Keratinocyte (primary cell): Measurements from ENCODE around the gene WDR4. TPM values are rescaled to one million over a fixed set of nuclear protein-coding genes. Genes with fewer than 3 reads are reported as not detected.

Experiments used
- DNase-seq: peaks from one replicate; pipeline ENCODE4 v3.0.0-alpha.2; 2011; ENCODE audit warnings: low read depth, missing footprints, low spot score
- FAIRE-seq: peaks from 2 replicates; lab custom pipeline; 2011; peaks lifted over from hg19 to GRCh38; lab: Jason Lieb, UNC
- H2AFZ ChIP-seq: 2 replicates; pipeline ENCODE4 v1.6.0; 2012; ENCODE audit warnings: low read length, control low read depth, inconsistent platforms; ENCODE audit not compliant: control insufficient read depth
- H3K27ac ChIP-seq: 2 replicates; pipeline ENCODE4 v1.5.1; 2011; ENCODE audit warnings: low read length; ENCODE audit not compliant: control insufficient read depth, insufficient read depth
- H3K27me3 ChIP-seq: 3 replicates; pipeline ENCODE4 v1.6.0; 2011; ENCODE audit warnings: low read length; ENCODE audit not compliant: control insufficient read depth, insufficient read depth; ENCODE audit errors: extremely low read depth
- H3K36me3 ChIP-seq, 2 experiments: 2 replicates in 1 of 2; 3 replicates in 1 of 2; pipeline ENCODE4 v1.5.1; 2011; ENCODE audit warnings: low read length in 2 of 2, mild to moderate bottlenecking in 1 of 2; ENCODE audit not compliant: control insufficient read depth in 2 of 2, insufficient read depth in 2 of 2; ENCODE audit errors: extremely low read depth in 1 of 2
- H3K4me1 ChIP-seq: 3 replicates; pipeline ENCODE4 v1.5.1; 2011; ENCODE audit warnings: low read length; ENCODE audit not compliant: control insufficient read depth, insufficient read depth; ENCODE audit errors: extremely low read depth
- H3K4me2 ChIP-seq: 3 replicates; pipeline ENCODE4 v1.6.0; 2011; ENCODE audit warnings: low read depth, low read length; ENCODE audit not compliant: control insufficient read depth, insufficient read depth; ENCODE audit errors: extremely low read depth
- H3K4me3 ChIP-seq, 3 experiments: fragments of 200-600 bp in 1 of 3; sonication (generic) in 1 of 3; 2 replicates in 2 of 3; 3 replicates in 1 of 3; pipeline ENCODE4 v1.5.1; 2011 to 2016; ENCODE audit warnings: low read length in 3 of 3, mild to moderate bottlenecking in 3 of 3, control low read depth in 2 of 3, inconsistent platforms in 1 of 3, low read depth in 1 of 3, mixed read lengths in 1 of 3, mixed run types in 1 of 3, moderate library complexity in 1 of 3; ENCODE audit not compliant: control insufficient read depth in 2 of 3, insufficient read depth in 2 of 3; ENCODE audit errors: extremely low read depth in 1 of 3
- H3K79me2 ChIP-seq: 2 replicates; pipeline ENCODE4 v1.6.0; 2012; ENCODE audit warnings: low read length; ENCODE audit not compliant: control insufficient read depth, insufficient read depth
- H3K9ac ChIP-seq: 3 replicates; pipeline ENCODE4 v1.6.0; 2011; ENCODE audit warnings: low read length; ENCODE audit not compliant: control insufficient read depth, insufficient read depth; ENCODE audit errors: extremely low read depth
- H3K9me1 ChIP-seq: 3 replicates; pipeline ENCODE4 v1.6.0; 2011; ENCODE audit warnings: low read length; ENCODE audit not compliant: control insufficient read depth, insufficient read depth; ENCODE audit errors: extremely low read depth
- H3K9me3 ChIP-seq: 2 replicates; pipeline ENCODE4 v1.5.1; 2012; ENCODE audit warnings: low read depth, low read length; ENCODE audit not compliant: control insufficient read depth
- H4K20me1 ChIP-seq: 3 replicates; pipeline ENCODE4 v1.6.0; 2011; ENCODE audit warnings: low read length; ENCODE audit not compliant: control insufficient read depth, insufficient read depth; ENCODE audit errors: extremely low read depth
- CTCF ChIP-seq, 3 experiments: IDR thresholded peaks in 1 of 3; conservative IDR thresholded peaks in 1 of 3; optimal IDR thresholded peaks in 1 of 3; 2 replicates in 2 of 3; 3 replicates in 1 of 3; pipeline versions ENCODE3 to v1.5.1; 2011; ENCODE audit warnings: low read length in 3 of 3, mild to moderate bottlenecking in 3 of 3, moderate library complexity in 2 of 3, control low read depth in 1 of 3, inconsistent platforms in 1 of 3; ENCODE audit not compliant: insufficient read depth in 2 of 3; ENCODE audit errors: extremely low read depth in 1 of 3
- EZH2 ChIP-seq: IDR thresholded peaks from one replicate; pipeline ENCODE4 v1.6.1; 2012; ENCODE audit warnings: inconsistent platforms, mild to moderate bottlenecking, low read length, moderate library complexity
- dilution Hi-C: fragments of 300-500 bp; cut with MboI; formaldehyde crosslinking; loops from one replicate; pipeline ENCODE4 v1.7.0; 2020; ENCODE audit warnings: low sequenced_read_pairs; ENCODE audit not compliant: extremely low pct_ligation_motif_present
- polyA plus RNA-seq, 5 experiments: library from polyadenylated mRNA; depleted of rRNA in 3 of 5; stranded (reverse) in 3 of 5; stranded (forward) in 1 of 5; unstranded in 1 of 5; fragments of >200 nt; gene quantifications; 1 replicate in 1 of 5; 2 replicates in 3 of 5; 3 replicates in 1 of 5; pipeline versions ENCODE4 v1.2.1 to v1.2.3, GENCODE V29; 2011 to 2012; ENCODE audit warnings: missing spikeins in 2 of 5, low read depth in 1 of 5, low replicate concordance in 1 of 5

WDR4 gene
- polyA plus RNA-seq, 1 donor (not counting 4 experiments of a cell fraction or from before 2014, with no cell fraction given), result 14.9 TPM

DNA sequence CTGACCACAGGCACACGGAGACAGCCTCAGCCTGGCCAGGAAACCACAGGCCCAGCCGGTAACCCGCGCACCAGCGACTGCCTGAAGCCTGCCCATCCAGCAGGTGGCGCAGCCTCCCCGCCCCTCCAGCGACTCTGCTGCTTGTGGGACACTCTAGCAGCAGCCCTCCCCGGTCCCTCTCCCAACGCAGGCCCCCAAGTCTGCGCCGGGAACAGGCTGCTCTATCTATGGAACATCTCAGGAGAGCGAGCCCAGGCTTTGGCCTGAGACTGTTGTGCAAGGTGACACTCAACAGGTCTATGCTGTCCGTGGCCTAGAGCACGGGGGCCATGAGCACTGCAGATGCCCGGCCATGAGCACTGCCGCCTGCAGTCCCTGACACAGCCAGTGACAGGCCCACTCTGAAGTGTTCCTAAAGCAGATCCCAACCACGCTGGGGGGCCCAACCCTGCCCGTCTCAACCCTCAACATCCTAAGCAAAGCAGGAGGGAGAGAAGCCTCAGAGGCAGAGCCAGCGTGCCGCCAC is 28.4 kb downstream of the WDR4 start:
- Histone ChIP-seq H3K9me3 (no peaks in the 10 kb centered on the region), H3K79me2 (peaks cover 47% of the 10 kb centered on the region), H3K4me3 (no peak overlapping the region), H3K9ac (no peak overlapping the region), H4K20me1 (peaks cover 11% of the 10 kb centered on the region), H2AFZ (no peak overlapping the region), H3K4me1 (no peaks in the 10 kb centered on the region), H3K4me2 (no peak overlapping the region), H3K27ac (no peak overlapping the region), H3K9me1 (no peaks in the 10 kb centered on the region), H3K36me3 (peaks cover 51 to 59% of the 10 kb centered on the region in 2 experiments), H3K27me3 (no peaks in the 10 kb centered on the region)
- FAIRE-seq (no peak), DNase-seq (no peak)
- TF ChIP-seq EZH2, result no peak
- TF ChIP-seq CTCF (optimal IDR thresholded peaks at IDR 0.05 in 1 of 3, IDR thresholded peaks at IDR 0.05 in 1 of 3, conservative IDR thresholded peaks at IDR 0.05 in 1 of 3; ENCODE audit: extremely low read depth in 1 of 3, insufficient read depth in 2 of 3, low read length in 3 of 3), result peak; percentile 47 to 75 (median 55)
- dilution Hi-C loops, result no loop called here

DNA sequence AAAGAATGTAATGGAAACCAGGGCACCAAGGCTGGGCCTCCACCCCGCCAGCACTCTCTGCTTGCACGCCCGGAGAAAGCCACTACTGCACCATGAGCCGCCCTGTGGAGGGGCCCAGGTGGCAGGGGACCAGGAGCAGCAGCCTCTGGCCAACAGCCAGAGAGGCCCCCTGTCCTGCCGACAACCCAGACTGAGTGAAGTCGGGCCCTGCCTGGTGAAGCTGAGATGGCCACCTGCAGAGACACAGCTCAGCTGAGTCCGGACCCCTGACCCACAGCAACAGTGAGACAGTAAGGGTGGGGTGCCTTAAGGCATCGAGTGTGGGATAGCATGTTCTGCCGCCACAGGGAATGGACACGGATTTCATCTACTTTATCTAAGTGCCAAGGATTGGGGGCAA is 28.9 kb downstream of the WDR4 start:
- no peak overlapping the region for H3K4me2 ChIP-seq
- peaks cover 47% of the 10 kb centered on the region for H3K79me2 ChIP-seq
- H3K9ac ChIP-seq, result no peak overlapping the region
- no peaks in the 10 kb centered on the region for H3K9me3 ChIP-seq
- no peak for FAIRE-seq
- H3K9me1 ChIP-seq, result no peaks in the 10 kb centered on the region
- TF ChIP-seq EZH2 (no peak), CTCF (optimal IDR thresholded peaks at IDR 0.05 in 1 of 3, IDR thresholded peaks at IDR 0.05 in 1 of 3, conservative IDR thresholded peaks at IDR 0.05 in 1 of 3; ENCODE audit: extremely low read depth in 1 of 3, insufficient read depth in 2 of 3, low read length in 3 of 3) (no peak)
- no peak overlapping the region for H3K27ac ChIP-seq
- no peak for DNase-seq
- no peaks in the 10 kb centered on the region for H3K4me1 ChIP-seq
- dilution Hi-C loops, result no loop called here
- H2AFZ ChIP-seq, result no peak overlapping the region
- no peaks in the 10 kb centered on the region for H3K27me3 ChIP-seq
- H3K4me3 ChIP-seq, result no peak overlapping the region
- H4K20me1 ChIP-seq, result peaks cover 14% of the 10 kb centered on the region
- peaks cover 51 to 56% of the 10 kb centered on the region in 2 experiments for H3K36me3 ChIP-seq
